Panc1 (cell line): ENCODE measurements around the gene MYBBP1A. TPM values are rescaled to one million over a fixed set of nuclear protein-coding genes. Genes with fewer than 3 reads are reported as not detected.

ENCODE experiments used
- ATAC-seq: fragments of 200-7000 bp; cut with Tn5 transposase; 2 replicates; pipeline ENCODE4 v1.9.1; 2020; ENCODE audit warnings: mild to moderate bottlenecking, moderate library complexity
- BruUV-seq: library from RNA; stranded (reverse); fragments of 400-500 nt; replicated peaks from 2 replicates; lab custom pipeline; 2021; lab: Mats Ljungman, UMichigan
- CTCF ChIA-PET: fragments of 300-600 bp; sonication (Branson Sonifier 250); formaldehyde crosslinking; loops from one replicate; lab custom pipeline; 2022; ENCODE audit warnings: antibody characterized with exemption; lab: Charles Lee
- POLR2A ChIA-PET: fragments of 300-600 bp; sonication (Branson Sonifier 250); formaldehyde crosslinking; loops from one replicate; lab custom pipeline; 2022; ENCODE audit warnings: antibody characterized with exemption; lab: Charles Lee
- DNase-seq: peaks from one replicate; pipeline ENCODE4 v3.0.0-alpha.2; 2010; ENCODE audit warnings: low read depth, low spot score
- H3K27ac ChIP-seq: 2 replicates; pipeline ENCODE4 v1.5.1; 2011; ENCODE audit warnings: mild to moderate bottlenecking, low read length, inconsistent platforms
- H3K27me3 ChIP-seq: fragments of 200-500 bp; sonication (Bioruptor generic); 2 replicates; pipeline ENCODE4 v1.6.0; 2014; ENCODE audit warnings: low read length, inconsistent platforms; ENCODE audit not compliant: control insufficient read depth, insufficient read depth
- H3K36me3 ChIP-seq: fragments of 200-500 bp; sonication (Bioruptor generic); 2 replicates; pipeline ENCODE4 v1.5.1; 2014; ENCODE audit warnings: inconsistent platforms, mild to moderate bottlenecking, low read length, moderate library complexity; ENCODE audit not compliant: control insufficient read depth, insufficient read depth
- H3K4me1 ChIP-seq: 2 replicates; pipeline ENCODE4 v1.5.1; 2011; ENCODE audit warnings: inconsistent platforms, mild to moderate bottlenecking, low read length, moderate library complexity; ENCODE audit not compliant: control insufficient read depth, insufficient read depth
- H3K4me3 ChIP-seq, 2 experiments: 2 replicates each; pipeline ENCODE4 v1.5.1; 2011 to 2012; ENCODE audit warnings: low read depth in 2 of 2, low read length in 2 of 2, mild to moderate bottlenecking in 2 of 2, inconsistent platforms in 1 of 2, moderate library complexity in 1 of 2
- H3K9me3 ChIP-seq: fragments of 200-500 bp; sonication (Bioruptor generic); 2 replicates; pipeline ENCODE4 v1.5.1; 2014; ENCODE audit warnings: low read depth, mild to moderate bottlenecking, inconsistent platforms, low read length, moderate library complexity; ENCODE audit not compliant: control insufficient read depth, insufficient read depth
- POLR2AphosphoS5 ChIP-seq: IDR thresholded peaks from 2 replicates; pipeline ENCODE4 v1.6.1; 2012; ENCODE audit warnings: mild to moderate bottlenecking, low read depth, low read length, moderate library complexity
- SIN3A ChIP-seq: IDR thresholded peaks from 2 replicates; pipeline ENCODE4 v1.6.1; 2012; ENCODE audit warnings: low read depth, mild to moderate bottlenecking, low read length, moderate library complexity, borderline replicate concordance; ENCODE audit not compliant: insufficient read depth
- TCF7L2 ChIP-seq: IDR thresholded peaks from 2 replicates; pipeline ENCODE4 v1.6.1; 2011; ENCODE audit warnings: mild to moderate bottlenecking, low read depth, low read length, inconsistent platforms
- in situ Hi-C: cut with HindIII; loops from 2 replicates; pipeline ENCODE4 v1.10.0; 2016; ENCODE audit warnings: low sequenced_read_pairs, low pct_unique_long_range_greater_than_20kb
- intact Hi-C: fragments of 100-400 bp; cut with micrococcal nuclease; formaldehyde crosslinking; loops from one replicate; pipeline ENCODE4 v1.10.0; 2022; ENCODE audit not compliant: unreplicated experiment
- total RNA-seq: library from RNA; stranded (reverse); gene quantifications from one replicate; pipeline ENCODE4 v1.2.1, GENCODE V29; 2021; ENCODE audit not compliant: unreplicated experiment
- TF ChIP-seq, protein P1 (sequence below): fragments of 450-650 bp; IDR thresholded peaks from 2 replicates; pipeline ENCODE4 v1.5.1; 2017; ENCODE audit warnings: mild to moderate bottlenecking
- TF ChIP-seq, protein P2 (sequence below), 2 experiments: IDR thresholded peaks; 2 replicates each; pipeline ENCODE4 v1.6.1; 2011 to 2012; ENCODE audit warnings: low read depth in 2 of 2, control low read depth in 1 of 2, low read length in 1 of 2, mild to moderate bottlenecking in 1 of 2, moderate library complexity in 1 of 2; ENCODE audit not compliant: insufficient read depth in 1 of 2

MYBBP1A gene
- total RNA-seq, 1 experiment from 2014 or later, result 95.6 TPM

DNA sequence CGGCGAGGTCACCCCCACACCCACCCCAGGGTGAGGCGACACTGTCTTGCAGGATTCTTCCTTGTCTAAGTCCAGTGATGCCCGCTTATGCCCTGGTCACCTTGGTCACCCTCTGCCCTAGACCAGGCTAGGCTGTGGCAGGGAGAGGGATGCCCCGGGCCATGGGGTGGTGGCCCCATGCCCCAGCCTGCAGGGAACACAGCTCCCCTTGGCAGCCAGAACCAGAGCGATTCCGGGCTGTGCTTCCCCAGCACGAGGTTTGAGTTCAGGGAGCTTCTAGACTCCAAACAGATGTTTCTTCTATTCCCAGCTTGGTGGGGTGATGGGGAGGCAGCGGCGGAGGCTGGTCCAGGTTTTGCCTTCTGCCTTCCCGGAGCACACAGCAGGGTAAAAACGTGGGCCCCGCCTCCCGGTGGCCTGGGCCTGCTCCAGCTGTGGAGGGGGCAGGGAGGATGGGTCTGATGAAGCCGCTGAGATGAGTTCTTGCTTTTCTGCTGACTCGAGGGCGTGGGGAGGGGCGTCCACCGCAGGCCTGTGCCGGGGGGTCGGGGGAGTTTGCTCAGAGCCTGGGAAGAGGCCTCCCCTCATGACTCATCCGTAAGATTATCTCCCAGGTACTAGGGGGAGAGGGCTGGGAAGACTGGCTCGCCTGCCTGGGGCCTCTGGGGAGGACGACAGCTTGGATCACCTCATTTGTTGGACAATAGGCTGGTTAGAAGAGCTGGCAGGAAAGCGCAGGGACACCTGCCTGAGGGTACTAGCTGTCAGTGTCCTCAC lies 44.5 kb upstream of the MYBBP1A start:
- no TSS peak for BruUV-seq
- H3K4me3 ChIP-seq, result no peak overlapping the region
- H3K27me3 ChIP-seq, result no peaks in the 10 kb centered on the region
- ChIA-PET CTCF (no interaction called here), POLR2A (no interaction called here)
- intact Hi-C loops (no loop called here), in situ Hi-C loops (no loop called here)
- DNase-seq (no peak), ATAC-seq (no peak)
- H3K4me1 ChIP-seq, result no peaks in the 10 kb centered on the region
- TF ChIP-seq, protein P1, sequence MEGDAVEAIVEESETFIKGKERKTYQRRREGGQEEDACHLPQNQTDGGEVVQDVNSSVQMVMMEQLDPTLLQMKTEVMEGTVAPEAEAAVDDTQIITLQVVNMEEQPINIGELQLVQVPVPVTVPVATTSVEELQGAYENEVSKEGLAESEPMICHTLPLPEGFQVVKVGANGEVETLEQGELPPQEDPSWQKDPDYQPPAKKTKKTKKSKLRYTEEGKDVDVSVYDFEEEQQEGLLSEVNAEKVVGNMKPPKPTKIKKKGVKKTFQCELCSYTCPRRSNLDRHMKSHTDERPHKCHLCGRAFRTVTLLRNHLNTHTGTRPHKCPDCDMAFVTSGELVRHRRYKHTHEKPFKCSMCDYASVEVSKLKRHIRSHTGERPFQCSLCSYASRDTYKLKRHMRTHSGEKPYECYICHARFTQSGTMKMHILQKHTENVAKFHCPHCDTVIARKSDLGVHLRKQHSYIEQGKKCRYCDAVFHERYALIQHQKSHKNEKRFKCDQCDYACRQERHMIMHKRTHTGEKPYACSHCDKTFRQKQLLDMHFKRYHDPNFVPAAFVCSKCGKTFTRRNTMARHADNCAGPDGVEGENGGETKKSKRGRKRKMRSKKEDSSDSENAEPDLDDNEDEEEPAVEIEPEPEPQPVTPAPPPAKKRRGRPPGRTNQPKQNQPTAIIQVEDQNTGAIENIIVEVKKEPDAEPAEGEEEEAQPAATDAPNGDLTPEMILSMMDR, result no peak
- no peak for TF ChIP-seq SIN3A
- TF ChIP-seq, protein P2, sequence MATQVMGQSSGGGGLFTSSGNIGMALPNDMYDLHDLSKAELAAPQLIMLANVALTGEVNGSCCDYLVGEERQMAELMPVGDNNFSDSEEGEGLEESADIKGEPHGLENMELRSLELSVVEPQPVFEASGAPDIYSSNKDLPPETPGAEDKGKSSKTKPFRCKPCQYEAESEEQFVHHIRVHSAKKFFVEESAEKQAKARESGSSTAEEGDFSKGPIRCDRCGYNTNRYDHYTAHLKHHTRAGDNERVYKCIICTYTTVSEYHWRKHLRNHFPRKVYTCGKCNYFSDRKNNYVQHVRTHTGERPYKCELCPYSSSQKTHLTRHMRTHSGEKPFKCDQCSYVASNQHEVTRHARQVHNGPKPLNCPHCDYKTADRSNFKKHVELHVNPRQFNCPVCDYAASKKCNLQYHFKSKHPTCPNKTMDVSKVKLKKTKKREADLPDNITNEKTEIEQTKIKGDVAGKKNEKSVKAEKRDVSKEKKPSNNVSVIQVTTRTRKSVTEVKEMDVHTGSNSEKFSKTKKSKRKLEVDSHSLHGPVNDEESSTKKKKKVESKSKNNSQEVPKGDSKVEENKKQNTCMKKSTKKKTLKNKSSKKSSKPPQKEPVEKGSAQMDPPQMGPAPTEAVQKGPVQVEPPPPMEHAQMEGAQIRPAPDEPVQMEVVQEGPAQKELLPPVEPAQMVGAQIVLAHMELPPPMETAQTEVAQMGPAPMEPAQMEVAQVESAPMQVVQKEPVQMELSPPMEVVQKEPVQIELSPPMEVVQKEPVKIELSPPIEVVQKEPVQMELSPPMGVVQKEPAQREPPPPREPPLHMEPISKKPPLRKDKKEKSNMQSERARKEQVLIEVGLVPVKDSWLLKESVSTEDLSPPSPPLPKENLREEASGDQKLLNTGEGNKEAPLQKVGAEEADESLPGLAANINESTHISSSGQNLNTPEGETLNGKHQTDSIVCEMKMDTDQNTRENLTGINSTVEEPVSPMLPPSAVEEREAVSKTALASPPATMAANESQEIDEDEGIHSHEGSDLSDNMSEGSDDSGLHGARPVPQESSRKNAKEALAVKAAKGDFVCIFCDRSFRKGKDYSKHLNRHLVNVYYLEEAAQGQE (IDR thresholded peaks at IDR 0.05; ENCODE audit: insufficient read depth in 1 of 2, low read depth in 2 of 2, low read length in 1 of 2), result no peak
- no peak for TF ChIP-seq POLR2AphosphoS5
- no peak for TF ChIP-seq TCF7L2
- H3K27ac ChIP-seq, result no peak overlapping the region
- no peaks in the 10 kb centered on the region for H3K36me3 ChIP-seq
- no peaks in the 10 kb centered on the region for H3K9me3 ChIP-seq

DNA sequence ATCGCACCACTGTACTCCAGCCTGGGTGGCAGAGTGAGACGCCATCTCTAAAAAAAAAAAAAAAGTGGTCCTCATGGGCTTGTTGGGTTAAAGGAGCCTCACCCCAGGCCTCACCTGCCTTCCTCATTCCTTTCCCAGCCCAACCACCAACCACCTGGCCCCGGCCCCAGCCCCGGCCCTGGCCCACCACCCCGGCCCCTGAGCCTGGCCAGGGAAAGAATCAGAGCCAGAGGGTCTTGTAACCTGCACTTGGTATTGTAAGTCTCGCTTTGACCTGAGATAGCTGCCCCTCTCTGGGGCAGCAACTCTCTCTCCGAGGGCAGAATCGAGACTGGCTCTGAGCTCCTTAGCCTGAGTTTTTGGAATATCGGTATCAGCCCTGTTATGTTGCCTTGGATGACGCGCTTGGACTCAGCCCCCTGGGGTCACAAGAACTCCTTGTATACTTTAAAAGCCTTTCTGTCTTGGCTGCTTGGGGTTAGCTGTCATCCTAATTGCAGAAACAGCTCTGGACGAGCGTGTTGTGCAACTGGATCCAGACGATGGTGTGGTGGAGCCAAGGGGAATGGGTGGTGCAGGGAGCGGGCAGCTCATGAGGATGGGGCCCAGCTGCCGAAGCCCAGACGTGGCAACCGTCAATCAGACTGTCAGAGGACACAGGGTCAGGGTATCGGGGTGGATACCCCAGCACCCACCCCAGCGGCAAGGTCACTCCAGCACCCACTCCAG lies 43.8 kb upstream of the MYBBP1A start:
- DNase-seq (no peak), ATAC-seq (no peak)
- Histone ChIP-seq H3K4me1 (no peaks in the 10 kb centered on the region), H3K27ac (no peak overlapping the region), H3K36me3 (no peaks in the 10 kb centered on the region), H3K9me3 (no peaks in the 10 kb centered on the region), H3K4me3 (no peak overlapping the region), H3K27me3 (no peaks in the 10 kb centered on the region)
- TF ChIP-seq SIN3A, result no peak
- TF ChIP-seq TCF7L2, result no peak
- TF ChIP-seq, protein P2 (IDR thresholded peaks at IDR 0.05; ENCODE audit: insufficient read depth in 1 of 2, low read depth in 2 of 2, low read length in 1 of 2), result no peak
- TF ChIP-seq POLR2AphosphoS5, result no peak
- TF ChIP-seq, protein P1, result no peak
- BruUV-seq, result no TSS peak
- in situ Hi-C loops (no loop called here), intact Hi-C loops (no loop called here)
- ChIA-PET POLR2A (no interaction called here), CTCF (interaction anchor here (0.7 kb wide), 1 partner anchor 104 kb away, joined by 5 read pairs; no protein-coding TSS in a partner anchor)
